ENCODE measurements around the gene RPS21.
A peak's percentile ranks its signal among the peaks of the same experiment; 100 is the strongest.

RPS21 gene

GRCh38 chr20:62389601-62390087, 2.7 kb downstream of the RPS21 start:
- H3K27ac ChIP-seq: peak overlapping the region; percentile 88
- DNase-seq (ENCODE audit: low spot score): no peak
- ChIA-PET CTCF (interaction anchor here (0.7 to 1.2 kb wide), 4 partner anchors 80 to 228 kb away, joined by 3 to 4 read pairs (median 3); no protein-coding TSS in a partner anchor), POLR2A (ENCODE audit: low non-redundant PET) (no interaction called here)
- TF ChIP-seq, protein P1, sequence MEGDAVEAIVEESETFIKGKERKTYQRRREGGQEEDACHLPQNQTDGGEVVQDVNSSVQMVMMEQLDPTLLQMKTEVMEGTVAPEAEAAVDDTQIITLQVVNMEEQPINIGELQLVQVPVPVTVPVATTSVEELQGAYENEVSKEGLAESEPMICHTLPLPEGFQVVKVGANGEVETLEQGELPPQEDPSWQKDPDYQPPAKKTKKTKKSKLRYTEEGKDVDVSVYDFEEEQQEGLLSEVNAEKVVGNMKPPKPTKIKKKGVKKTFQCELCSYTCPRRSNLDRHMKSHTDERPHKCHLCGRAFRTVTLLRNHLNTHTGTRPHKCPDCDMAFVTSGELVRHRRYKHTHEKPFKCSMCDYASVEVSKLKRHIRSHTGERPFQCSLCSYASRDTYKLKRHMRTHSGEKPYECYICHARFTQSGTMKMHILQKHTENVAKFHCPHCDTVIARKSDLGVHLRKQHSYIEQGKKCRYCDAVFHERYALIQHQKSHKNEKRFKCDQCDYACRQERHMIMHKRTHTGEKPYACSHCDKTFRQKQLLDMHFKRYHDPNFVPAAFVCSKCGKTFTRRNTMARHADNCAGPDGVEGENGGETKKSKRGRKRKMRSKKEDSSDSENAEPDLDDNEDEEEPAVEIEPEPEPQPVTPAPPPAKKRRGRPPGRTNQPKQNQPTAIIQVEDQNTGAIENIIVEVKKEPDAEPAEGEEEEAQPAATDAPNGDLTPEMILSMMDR (conservative IDR thresholded peaks at IDR 0.05; ENCODE audit: low read depth): no peak

DNA sequence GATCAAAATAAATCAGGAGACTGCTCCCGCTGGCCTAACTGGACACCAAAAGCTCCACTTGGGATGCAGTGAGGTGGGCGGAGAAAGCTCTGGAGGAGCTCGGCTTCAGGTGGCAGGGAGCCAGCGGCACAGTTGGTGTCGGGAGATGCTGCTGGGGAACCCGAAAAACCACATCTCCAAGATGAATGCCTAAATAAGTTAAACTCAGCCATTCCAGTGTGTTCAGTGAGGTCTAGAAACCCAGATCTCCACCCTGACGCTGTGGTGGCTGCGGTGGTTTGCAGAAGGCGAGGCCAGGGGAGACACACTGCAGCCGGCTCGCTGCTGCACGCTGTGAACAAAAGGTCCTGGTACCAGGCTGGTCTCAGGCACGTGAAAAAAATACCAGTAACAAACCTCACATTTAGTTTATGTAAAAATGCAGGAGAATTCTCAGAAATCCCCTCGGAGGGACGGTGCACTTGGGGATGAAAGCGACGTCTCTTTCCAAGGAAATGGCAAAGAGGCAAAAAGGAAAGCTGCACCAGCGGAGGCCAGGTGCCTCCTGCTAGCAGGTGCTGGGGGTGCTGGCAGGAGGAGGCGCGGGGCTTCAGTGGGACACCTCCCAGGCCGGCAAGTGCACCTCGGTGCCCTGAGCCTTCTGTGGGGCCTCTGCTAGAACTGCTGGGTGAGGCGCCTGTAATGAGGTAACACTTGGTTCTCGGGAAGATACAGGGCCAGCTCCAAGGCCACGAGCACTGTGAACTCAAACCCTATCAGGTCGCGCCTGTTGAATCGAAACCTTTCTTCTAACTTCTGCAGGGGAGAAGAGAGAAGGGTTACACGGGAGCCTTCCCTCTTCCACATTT, 3.6 kb downstream of the RPS21 start:
- POLR2A ChIA-PET (ENCODE audit: low non-redundant PET): no interaction called here
- DNase-seq (ENCODE audit: low spot score): no peak
- TF ChIP-seq, protein P1 (conservative IDR thresholded peaks at IDR 0.05; ENCODE audit: low read depth): no peak
- CTCF ChIA-PET: interaction anchor here (0.6 to 2.0 kb wide), 6 partner anchors 8 to 226 kb away, joined by 3 to 5 read pairs (median 4); partner anchors contain the start of gene ADRM1
- H3K27ac ChIP-seq: peak overlapping the region; percentile 88

GRCh38 chr20:62391165-62392076, 4.5 kb downstream of the RPS21 start:
- TF ChIP-seq, protein P1 (conservative IDR thresholded peaks at IDR 0.05; ENCODE audit: low read depth): no peak
- H3K27ac ChIP-seq: peak overlapping the region; percentile 88
- CTCF ChIA-PET: interaction anchor here (0.7 to 2.0 kb wide), 5 partner anchors 9 to 89 kb away, joined by 3 to 5 read pairs (median 4); partner anchors contain the start of gene ADRM1
- no peak for DNase-seq (ENCODE audit: low spot score)
- POLR2A ChIA-PET (ENCODE audit: low non-redundant PET): no interaction called here

GRCh38 chr20:62392077-62392418, 5.1 kb downstream of the RPS21 start:
- H3K27ac ChIP-seq: peak overlapping the region; percentile 88
- POLR2A ChIA-PET (ENCODE audit: low non-redundant PET): no interaction called here
- TF ChIP-seq, protein P1 (conservative IDR thresholded peaks at IDR 0.05; ENCODE audit: low read depth): no peak
- DNase-seq (ENCODE audit: low spot score): no peak
- CTCF ChIA-PET: interaction anchor here (1.2 to 2.0 kb wide), 3 partner anchors 9 to 90 kb away, joined by 3 to 5 read pairs (median 5); partner anchors contain the start of gene ADRM1

DNA sequence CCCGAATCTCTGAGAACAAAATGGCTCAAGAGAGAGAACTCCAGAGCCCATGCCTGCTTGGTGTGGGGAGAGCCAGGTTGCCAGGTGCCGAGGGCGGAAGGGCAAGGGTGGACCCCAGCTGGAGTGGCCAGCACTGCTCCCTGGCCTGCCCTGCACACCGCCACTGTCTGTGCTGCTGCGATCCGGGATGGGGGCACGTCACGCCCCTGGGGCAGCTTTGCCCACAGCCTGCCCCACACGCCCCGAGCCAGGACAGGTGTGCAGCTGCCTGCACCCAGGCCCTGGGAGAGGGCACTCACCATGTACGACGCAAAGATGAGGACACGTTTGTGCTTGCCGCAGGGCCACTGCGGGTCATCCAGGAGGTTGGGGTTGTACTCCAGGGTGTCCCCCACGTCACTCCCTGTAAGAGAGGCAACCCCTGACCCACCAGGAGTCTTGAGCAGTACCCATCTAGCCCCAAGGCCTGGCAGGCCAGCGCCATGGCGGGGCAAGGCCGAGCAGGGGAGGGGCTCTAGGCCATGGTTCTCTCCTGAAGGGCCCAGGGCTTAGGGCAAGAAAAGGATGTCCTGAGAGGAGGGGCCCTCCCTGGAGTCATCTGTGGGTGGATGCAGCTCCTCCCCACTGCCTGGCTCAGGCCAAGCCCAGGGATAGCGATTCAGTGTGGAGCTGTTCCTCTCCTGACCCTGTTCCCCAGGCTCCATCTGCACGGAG, 5.9 kb downstream of the RPS21 start:
- DNase-seq (ENCODE audit: low spot score): no peak
- ChIA-PET CTCF (interaction anchor here (1.2 to 1.5 kb wide), 3 partner anchors 10 to 28 kb away, joined by 3 to 8 read pairs (median 5); no protein-coding TSS in a partner anchor), POLR2A (ENCODE audit: low non-redundant PET) (no interaction called here)
- H3K27ac ChIP-seq: peak overlapping the region; percentile 88
- TF ChIP-seq, protein P1 (conservative IDR thresholded peaks at IDR 0.05; ENCODE audit: low read depth): no peak
